Keratinocyte (primary cell): ENCODE results near the gene YAP1. TPM values are rescaled to one million over a fixed set of nuclear protein-coding genes. Genes with fewer than 3 reads are reported as not detected.

Source experiments
- DNase-seq: peaks from one replicate; pipeline ENCODE4 v3.0.0-alpha.2; 2011; ENCODE audit warnings: low read depth, missing footprints, low spot score
- FAIRE-seq: peaks from 2 replicates; lab custom pipeline; 2011; peaks lifted over from hg19 to GRCh38; lab: Jason Lieb, UNC
- H2AFZ ChIP-seq: 2 replicates; pipeline ENCODE4 v1.6.0; 2012; ENCODE audit warnings: low read length, control low read depth, inconsistent platforms; ENCODE audit not compliant: control insufficient read depth
- H3K27ac ChIP-seq: 2 replicates; pipeline ENCODE4 v1.5.1; 2011; ENCODE audit warnings: low read length; ENCODE audit not compliant: control insufficient read depth, insufficient read depth
- H3K27me3 ChIP-seq: 3 replicates; pipeline ENCODE4 v1.6.0; 2011; ENCODE audit warnings: low read length; ENCODE audit not compliant: control insufficient read depth, insufficient read depth; ENCODE audit errors: extremely low read depth
- H3K36me3 ChIP-seq, 2 experiments: 2 replicates in 1 of 2; 3 replicates in 1 of 2; pipeline ENCODE4 v1.5.1; 2011; ENCODE audit warnings: low read length in 2 of 2, mild to moderate bottlenecking in 1 of 2; ENCODE audit not compliant: control insufficient read depth in 2 of 2, insufficient read depth in 2 of 2; ENCODE audit errors: extremely low read depth in 1 of 2
- H3K4me1 ChIP-seq: 3 replicates; pipeline ENCODE4 v1.5.1; 2011; ENCODE audit warnings: low read length; ENCODE audit not compliant: control insufficient read depth, insufficient read depth; ENCODE audit errors: extremely low read depth
- H3K4me2 ChIP-seq: 3 replicates; pipeline ENCODE4 v1.6.0; 2011; ENCODE audit warnings: low read depth, low read length; ENCODE audit not compliant: control insufficient read depth, insufficient read depth; ENCODE audit errors: extremely low read depth
- H3K4me3 ChIP-seq, 3 experiments: fragments of 200-600 bp in 1 of 3; sonication (generic) in 1 of 3; 2 replicates in 2 of 3; 3 replicates in 1 of 3; pipeline ENCODE4 v1.5.1; 2011 to 2016; ENCODE audit warnings: low read length in 3 of 3, mild to moderate bottlenecking in 3 of 3, control low read depth in 2 of 3, inconsistent platforms in 1 of 3, low read depth in 1 of 3, mixed read lengths in 1 of 3, mixed run types in 1 of 3, moderate library complexity in 1 of 3; ENCODE audit not compliant: control insufficient read depth in 2 of 3, insufficient read depth in 2 of 3; ENCODE audit errors: extremely low read depth in 1 of 3
- H3K79me2 ChIP-seq: 2 replicates; pipeline ENCODE4 v1.6.0; 2012; ENCODE audit warnings: low read length; ENCODE audit not compliant: control insufficient read depth, insufficient read depth
- H3K9ac ChIP-seq: 3 replicates; pipeline ENCODE4 v1.6.0; 2011; ENCODE audit warnings: low read length; ENCODE audit not compliant: control insufficient read depth, insufficient read depth; ENCODE audit errors: extremely low read depth
- H3K9me1 ChIP-seq: 3 replicates; pipeline ENCODE4 v1.6.0; 2011; ENCODE audit warnings: low read length; ENCODE audit not compliant: control insufficient read depth, insufficient read depth; ENCODE audit errors: extremely low read depth
- H3K9me3 ChIP-seq: 2 replicates; pipeline ENCODE4 v1.5.1; 2012; ENCODE audit warnings: low read depth, low read length; ENCODE audit not compliant: control insufficient read depth
- H4K20me1 ChIP-seq: 3 replicates; pipeline ENCODE4 v1.6.0; 2011; ENCODE audit warnings: low read length; ENCODE audit not compliant: control insufficient read depth, insufficient read depth; ENCODE audit errors: extremely low read depth
- CTCF ChIP-seq, 3 experiments: IDR thresholded peaks in 1 of 3; conservative IDR thresholded peaks in 1 of 3; optimal IDR thresholded peaks in 1 of 3; 2 replicates in 2 of 3; 3 replicates in 1 of 3; pipeline versions ENCODE3 to v1.5.1; 2011; ENCODE audit warnings: low read length in 3 of 3, mild to moderate bottlenecking in 3 of 3, moderate library complexity in 2 of 3, control low read depth in 1 of 3, inconsistent platforms in 1 of 3; ENCODE audit not compliant: insufficient read depth in 2 of 3; ENCODE audit errors: extremely low read depth in 1 of 3
- EZH2 ChIP-seq: IDR thresholded peaks from one replicate; pipeline ENCODE4 v1.6.1; 2012; ENCODE audit warnings: inconsistent platforms, mild to moderate bottlenecking, low read length, moderate library complexity
- dilution Hi-C: fragments of 300-500 bp; cut with MboI; formaldehyde crosslinking; loops from one replicate; pipeline ENCODE4 v1.7.0; 2020; ENCODE audit warnings: low sequenced_read_pairs; ENCODE audit not compliant: extremely low pct_ligation_motif_present
- polyA plus RNA-seq, 5 experiments: library from polyadenylated mRNA; depleted of rRNA in 3 of 5; stranded (reverse) in 3 of 5; stranded (forward) in 1 of 5; unstranded in 1 of 5; fragments of >200 nt; gene quantifications; 1 replicate in 1 of 5; 2 replicates in 3 of 5; 3 replicates in 1 of 5; pipeline versions ENCODE4 v1.2.1 to v1.2.3, GENCODE V29; 2011 to 2012; ENCODE audit warnings: missing spikeins in 2 of 5, low read depth in 1 of 5, low replicate concordance in 1 of 5

The YAP1 gene
- polyA plus RNA-seq, 1 donor (not counting 4 experiments of a cell fraction or from before 2014, with no cell fraction given): 105 TPM

GRCh38 chr11:102274628-102275027, 164.4 kb downstream of the YAP1 start:
- H2AFZ ChIP-seq: no peak overlapping the region

GRCh38 chr11:102276362-102276761, 166.1 kb downstream of the YAP1 start:
- Histone ChIP-seq H3K9me3 (no peaks in the 10 kb centered on the region), H3K27ac (no peak overlapping the region), H3K4me3 (no peak overlapping the region), H3K9me1 (no peaks in the 10 kb centered on the region), H3K27me3 (no peaks in the 10 kb centered on the region), H2AFZ (no peak overlapping the region), H3K9ac (no peak overlapping the region), H4K20me1 (no peaks in the 10 kb centered on the region), H3K4me1 (peaks cover 9% of the 10 kb centered on the region), H3K79me2 (no peaks in the 10 kb centered on the region), H3K36me3 (peaks cover 0 to 3% of the 10 kb centered on the region in 2 experiments), H3K4me2 (no peak overlapping the region)
- DNase-seq (no peak), FAIRE-seq (no peak)
- dilution Hi-C loops: no loop called here
- TF ChIP-seq CTCF (optimal IDR thresholded peaks at IDR 0.05 in 1 of 3, IDR thresholded peaks at IDR 0.05 in 1 of 3, conservative IDR thresholded peaks at IDR 0.05 in 1 of 3; ENCODE audit: extremely low read depth in 1 of 3, insufficient read depth in 2 of 3, low read length in 3 of 3): no peak
- no peak for TF ChIP-seq EZH2

More at GRCh38 chr11:102274628-102275027, 164.4 kb downstream of the YAP1 start:
- Histone ChIP-seq H3K9me3 (no peaks in the 10 kb centered on the region), H3K4me1 (peaks cover 19% of the 10 kb centered on the region), H3K9ac (no peak overlapping the region), H3K79me2 (no peaks in the 10 kb centered on the region), H3K9me1 (no peaks in the 10 kb centered on the region), H3K36me3 (peaks cover 0 to 3% of the 10 kb centered on the region in 2 experiments), H3K4me2 (no peak overlapping the region), H3K27ac (no peak overlapping the region), H3K27me3 (no peaks in the 10 kb centered on the region), H4K20me1 (no peaks in the 10 kb centered on the region), H3K4me3 (no peak overlapping the region)
- DNase-seq (no peak), FAIRE-seq (no peak)
- no peak for TF ChIP-seq CTCF (optimal IDR thresholded peaks at IDR 0.05 in 1 of 3, IDR thresholded peaks at IDR 0.05 in 1 of 3, conservative IDR thresholded peaks at IDR 0.05 in 1 of 3; ENCODE audit: extremely low read depth in 1 of 3, insufficient read depth in 2 of 3, low read length in 3 of 3)
- TF ChIP-seq EZH2: no peak
- dilution Hi-C loops: no loop called here
